ENCODE data around the gene TSPAN3.

The TSPAN3 gene

DNA sequence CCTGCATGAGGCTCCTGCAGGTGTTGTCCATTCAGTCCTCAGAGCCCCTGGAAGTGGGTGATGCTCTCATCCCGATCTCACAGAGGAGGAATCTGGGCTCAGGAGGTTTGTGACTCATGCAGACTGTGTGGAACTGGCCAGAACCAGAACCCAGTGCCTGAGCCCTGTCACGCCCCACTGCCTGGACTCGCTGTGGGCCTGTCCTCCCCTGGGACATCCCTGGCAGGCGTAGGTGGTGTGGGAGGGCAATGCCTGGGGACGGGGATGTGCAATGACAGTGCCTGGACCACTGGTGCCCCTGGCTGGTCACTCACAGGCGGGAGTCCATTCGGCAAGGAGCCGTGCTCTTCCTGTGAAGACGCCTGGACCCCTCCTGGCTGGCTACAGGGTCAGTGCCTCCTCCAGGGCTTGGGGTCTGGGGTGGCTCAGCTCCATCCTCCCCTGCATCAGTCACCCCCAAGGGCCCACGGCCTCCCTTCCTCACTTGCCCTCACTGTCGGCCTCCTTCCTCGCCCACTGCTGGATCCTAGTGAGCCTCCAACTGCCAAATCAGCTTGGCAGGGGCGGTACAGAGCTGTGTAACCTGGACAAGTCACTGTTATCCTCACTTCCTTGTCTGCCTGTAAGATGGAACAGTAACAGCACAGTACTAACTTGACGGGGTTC lies 61.1 kb downstream of the TSPAN3 start:
- no peak for DNase-seq (ENCODE audit: low read depth)

DNA sequence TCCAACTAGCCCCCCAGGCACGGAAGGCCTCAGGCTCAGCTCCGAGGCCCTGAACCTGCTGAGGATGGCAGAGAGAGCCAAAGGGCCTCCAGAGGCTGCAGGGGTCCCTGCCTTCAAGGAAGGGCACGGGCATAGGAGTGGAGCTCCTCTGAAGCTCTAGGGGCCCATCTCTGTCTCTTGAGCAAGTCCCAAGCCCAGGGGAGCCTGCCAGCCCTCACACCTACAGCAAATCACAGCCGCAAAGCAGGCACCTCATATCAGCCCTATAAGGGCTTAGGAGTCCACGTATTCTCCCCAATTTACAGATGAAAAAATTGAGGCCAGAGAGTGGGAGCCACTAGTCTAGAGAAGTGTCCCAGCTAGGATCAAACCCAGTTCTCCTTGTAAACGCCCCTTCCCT lies 61.7 kb downstream of the TSPAN3 start:
- no peak for DNase-seq (ENCODE audit: low read depth)

DNA sequence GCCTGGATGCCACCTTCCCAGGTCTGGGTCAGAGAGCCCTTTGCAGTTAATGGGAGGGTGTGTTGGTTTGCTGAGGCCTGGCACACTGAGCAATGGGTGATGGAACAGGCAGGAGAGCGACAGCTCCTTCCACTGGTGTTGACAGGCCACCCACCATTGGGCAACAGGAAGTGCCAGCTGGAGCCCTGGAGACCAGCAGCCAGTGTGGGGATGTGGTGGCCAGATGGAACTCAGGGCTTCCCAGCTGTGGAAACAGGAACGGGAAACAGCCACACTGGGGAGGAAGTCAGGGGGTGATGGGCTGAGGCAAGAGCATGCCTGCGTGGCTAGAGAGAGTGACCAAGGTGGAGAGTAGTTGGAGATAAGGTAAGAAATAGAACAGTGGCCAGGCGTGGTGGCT lies 66.7 kb downstream of the TSPAN3 start:
- DNase-seq (ENCODE audit: low read depth), result no peak

DNA sequence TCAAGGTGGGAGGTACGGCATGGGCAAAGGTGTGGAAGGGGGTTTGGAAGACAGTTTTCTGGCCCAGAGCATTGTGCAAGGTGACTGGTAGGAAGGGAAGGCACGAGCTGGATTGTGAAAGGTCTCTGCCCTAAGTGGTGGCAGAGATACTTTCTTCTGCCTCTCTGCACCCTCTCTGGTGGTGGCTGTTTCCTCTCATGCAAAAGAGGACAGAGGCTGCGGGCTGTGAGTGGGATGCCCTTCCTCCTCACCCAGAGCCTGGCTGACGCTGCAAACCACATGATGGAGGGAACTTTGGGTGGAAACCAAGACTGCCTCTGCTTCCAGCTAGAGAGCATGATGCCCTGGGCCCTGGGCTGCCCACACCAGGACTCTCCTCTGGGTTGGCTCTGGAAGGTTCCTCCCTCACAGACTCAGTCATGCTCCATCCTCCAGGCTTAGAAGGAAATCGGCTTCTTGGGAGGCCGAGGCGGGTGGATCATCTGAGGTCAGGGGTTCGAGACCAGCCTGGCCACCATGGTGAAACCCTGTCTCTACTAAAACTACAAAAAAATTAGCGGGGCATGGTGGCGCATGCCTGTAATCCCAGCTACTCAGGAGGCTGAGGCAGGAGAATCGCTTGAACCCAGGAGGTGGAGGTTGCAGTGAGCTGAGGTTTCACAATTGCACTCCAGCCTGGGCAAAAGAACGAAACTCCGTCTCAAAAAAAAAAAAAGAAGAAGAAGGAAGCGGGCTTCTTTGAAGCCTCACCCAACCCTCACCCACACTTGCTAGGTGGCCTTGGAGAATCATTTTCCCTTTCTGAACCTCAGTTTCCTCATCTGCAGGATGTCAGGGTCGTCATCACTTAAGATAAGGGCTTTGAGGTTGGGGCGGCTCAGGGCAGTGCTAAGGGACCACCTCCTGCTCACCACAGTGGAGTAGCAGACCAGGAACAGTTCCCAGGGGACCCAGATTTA lies 67.7 kb downstream of the TSPAN3 start:
- DNase-seq (ENCODE audit: low read depth), result peak; percentile 74

DNA sequence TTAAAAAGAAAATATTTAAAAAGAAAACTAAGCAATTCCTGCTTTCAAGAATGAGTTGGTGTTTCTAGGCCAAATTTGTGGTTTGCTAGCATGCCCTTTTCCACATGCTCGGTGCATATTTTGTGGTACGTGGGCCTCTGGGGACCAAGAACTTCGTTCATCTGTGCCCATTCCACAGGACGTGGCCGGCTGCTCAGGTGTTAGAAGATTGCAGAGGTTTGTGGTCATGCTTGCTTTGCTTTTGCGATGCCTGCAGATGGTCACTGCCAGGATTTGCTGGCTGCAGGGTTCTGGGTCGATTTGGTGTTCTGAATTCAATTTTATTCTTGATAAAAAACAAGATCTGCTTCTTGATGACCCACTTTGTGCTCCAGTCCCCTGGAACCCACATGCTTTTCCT lies 68.5 kb downstream of the TSPAN3 start:
- no peak for DNase-seq (ENCODE audit: low read depth)

DNA sequence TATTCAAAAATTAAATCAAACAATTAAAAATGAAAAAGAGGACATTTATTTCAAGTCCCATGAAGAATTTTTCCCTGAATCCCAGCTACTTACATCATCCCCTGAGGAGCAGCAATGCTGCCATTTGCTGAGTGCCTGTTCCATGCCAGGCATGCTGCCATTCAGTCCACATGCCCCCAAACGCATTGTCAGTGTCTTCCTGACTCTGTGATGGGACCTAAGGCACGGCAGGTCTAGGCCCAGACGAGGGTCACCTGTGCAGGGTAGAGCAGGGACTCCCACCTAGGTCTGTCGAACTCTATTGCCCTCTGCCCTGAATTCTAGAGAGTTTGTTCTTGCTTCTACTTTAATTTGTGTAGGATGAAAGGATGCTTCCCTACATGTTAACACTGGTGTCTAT lies 68.9 kb downstream of the TSPAN3 start:
- no peak for DNase-seq (ENCODE audit: low read depth)

DNA sequence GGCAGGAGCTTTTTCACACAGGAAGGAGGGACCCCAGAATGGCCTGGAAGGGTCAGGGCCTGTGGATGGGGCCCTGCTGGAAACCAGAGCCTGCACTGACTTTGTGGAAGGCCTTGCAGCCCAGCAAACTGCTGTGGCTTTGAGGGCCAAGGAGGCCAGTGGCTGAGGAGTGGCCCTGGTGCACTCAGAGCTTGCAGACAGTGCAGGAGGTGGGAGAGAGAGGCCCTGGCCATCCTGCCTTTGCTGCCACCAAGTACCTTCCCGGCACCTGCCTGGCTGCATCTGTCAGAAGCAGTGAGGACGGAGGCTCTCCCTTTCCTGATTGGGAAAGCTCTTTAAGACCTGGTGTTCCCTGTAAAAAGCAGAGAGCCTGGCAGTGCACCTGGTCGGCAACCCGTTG lies 69.6 kb downstream of the TSPAN3 start:
- DNase-seq (ENCODE audit: low read depth), result no peak

DNA sequence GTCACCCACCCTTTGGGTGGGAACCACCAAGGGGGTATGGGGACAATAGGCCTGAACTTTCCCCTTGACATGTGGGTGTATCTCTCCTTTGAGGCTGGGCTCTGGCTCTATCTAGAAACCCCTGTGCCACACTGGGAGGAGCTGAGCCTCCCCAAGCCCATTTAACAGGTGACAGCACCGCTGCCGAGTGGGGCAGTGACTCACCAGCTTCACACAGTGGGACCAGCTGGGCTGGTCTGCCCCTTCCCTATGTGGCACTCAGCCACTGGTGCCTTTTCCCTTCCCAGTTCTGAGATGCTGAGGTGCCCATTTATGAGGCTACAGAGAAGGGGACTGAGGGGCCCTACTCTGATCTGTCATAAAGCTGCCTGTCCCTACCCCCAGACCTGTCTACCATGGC lies 70.9 kb downstream of the TSPAN3 start:
- DNase-seq (ENCODE audit: low read depth), result no peak

DNA sequence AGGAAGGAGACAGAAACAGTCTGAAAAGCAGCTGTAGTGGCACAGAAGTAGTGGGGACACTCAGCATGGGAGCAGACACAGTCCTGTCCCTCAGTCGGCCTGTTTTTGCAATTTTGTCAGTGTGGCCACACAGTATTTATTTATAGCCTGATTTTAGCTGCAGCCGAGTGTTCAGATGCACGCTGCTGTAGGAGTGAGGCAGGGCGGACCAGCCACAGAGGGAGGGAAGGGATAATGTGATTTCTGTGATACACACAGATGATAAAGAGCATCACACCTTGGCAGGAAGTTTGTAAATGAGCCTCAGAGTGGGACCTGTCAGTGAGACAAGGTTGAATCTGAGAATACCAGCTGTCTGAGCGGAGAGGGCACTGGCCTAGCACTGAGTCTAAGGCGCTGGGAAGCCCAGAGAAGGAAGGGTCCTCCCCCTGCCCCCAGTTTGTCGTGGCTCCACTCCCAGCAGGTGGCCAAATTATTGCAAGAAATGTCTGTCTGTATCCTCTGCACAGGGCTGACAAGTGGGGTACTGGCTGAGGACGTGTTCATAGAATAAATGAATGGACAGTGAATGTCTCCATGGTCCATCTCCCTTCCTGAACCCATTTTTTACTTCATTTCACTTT lies 72.1 kb downstream of the TSPAN3 start:
- DNase-seq (ENCODE audit: low read depth), result no peak

DNA sequence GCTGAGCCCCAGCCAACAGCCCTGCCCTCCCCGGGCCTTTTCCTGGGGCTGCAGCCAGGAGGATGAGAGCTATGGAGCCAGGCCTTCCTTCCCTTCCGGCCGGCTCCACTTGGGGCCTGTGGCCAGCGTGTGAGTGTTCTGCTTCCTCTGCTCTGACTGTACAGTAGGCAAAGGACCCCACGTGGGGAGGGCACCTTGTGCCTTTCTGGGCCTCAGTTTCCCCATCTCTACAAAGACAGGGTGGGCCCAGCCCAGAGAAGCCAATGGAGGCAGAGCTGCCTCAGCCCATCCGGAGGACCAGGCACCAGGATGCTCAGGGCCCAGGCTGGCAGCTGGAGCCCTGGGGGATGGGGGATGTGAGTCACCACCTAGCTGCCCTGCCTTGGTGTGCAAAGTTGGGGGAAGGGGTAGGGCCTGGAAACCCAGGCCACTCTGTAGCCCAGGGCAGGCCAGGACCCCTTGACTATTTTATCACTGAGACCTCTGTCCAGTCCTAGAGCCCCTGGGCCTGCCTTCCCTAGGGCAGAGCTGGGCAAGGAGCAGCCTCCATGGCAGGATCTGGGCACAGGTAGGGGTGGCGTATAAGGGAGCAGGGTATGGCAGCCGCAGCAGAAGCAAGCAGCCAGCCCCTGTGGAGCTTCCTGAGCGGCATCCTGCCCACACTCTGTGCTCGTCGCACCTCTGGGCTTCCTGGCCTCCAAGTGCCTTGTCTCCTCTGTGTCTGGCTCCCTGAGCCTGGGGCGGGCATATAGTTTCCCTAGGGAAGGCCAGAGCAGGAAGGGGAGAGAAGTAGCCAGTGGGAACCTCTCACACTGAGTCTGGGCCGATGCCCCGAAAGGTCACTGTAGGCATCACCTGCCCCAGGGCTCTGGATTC lies 74.1 kb downstream of the TSPAN3 start:
- peak; percentile 61 for DNase-seq (ENCODE audit: low read depth)

DNA sequence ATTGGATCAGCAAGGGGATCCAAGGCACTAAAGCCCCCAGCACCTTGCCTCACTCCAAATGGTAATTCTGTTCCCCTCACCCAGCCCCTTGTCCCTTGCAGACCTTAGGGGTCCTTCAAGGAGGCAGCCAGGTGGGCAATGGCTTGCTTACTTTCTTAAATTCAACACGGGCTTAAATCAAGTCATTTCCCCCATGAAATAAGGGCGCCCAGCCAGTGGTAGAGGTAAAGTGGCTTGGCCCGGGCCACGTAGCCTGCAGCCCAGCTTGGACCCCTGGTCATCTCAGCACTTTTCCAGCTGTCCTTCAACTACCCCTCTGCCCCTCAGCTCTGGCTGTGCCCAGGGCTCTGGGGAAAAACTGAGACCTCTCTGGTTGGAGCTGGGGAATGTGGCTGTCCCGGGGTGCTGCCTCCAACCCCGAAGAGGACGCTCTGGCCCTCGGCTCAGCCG lies 74.8 kb downstream of the TSPAN3 start:
- DNase-seq (ENCODE audit: low read depth), result no peak

DNA sequence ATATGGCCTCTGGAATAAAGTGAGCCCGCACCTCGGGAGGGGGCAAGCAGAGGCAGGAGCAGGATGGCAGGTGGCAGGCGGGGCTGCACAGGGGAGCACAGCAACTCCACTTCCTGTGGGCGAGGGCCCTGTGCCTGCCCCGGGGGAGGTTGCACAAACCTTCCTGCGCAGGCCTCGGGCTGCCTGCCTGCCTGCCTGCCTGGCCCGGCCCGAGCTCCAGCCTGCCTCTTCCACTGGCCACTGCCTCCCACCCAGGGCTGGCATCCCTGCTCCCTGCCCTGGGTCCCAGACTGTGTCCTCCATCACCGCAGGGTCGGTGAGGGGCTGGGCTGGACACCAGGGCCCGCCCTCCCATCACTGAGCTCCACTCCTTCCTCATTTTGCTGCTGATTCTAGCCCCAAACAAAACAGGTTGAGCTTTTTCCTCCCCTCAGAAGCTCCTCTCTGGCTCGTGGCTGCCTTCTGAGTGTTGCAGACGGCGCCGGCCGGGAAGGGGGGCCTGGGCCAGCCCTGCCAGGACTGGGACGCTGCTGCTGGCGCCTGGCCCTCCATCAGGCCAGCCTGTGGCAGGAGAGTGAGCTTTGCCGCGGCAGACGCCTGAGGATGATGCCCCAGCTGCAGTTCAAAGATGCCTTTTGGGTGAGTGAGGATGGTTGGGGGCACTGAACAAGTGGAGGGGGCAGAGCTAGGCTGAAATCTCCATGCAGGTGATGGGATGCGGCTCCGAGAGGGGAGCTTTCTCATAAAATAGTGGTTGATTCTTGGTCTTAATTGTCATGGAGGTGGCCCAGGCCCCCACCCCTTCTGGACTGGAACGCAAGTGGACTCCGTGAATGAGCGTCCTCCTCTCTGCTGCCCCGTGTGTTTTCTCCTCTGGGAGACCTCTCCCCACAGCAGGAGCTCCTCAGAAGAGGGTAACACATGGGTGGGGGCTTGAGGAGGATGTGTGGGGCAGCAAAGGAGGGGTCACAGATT lies 75.7 kb downstream of the TSPAN3 start, which contains the start of gene PSTPIP1:
TSS of gene PSTPIP1 (plus strand) at position 156 of the 975 bp plus-strand sequence. CDS start at position 604, 448 bp downstream.
- DNase-seq (ENCODE audit: low read depth), result peak; percentile 65

DNA sequence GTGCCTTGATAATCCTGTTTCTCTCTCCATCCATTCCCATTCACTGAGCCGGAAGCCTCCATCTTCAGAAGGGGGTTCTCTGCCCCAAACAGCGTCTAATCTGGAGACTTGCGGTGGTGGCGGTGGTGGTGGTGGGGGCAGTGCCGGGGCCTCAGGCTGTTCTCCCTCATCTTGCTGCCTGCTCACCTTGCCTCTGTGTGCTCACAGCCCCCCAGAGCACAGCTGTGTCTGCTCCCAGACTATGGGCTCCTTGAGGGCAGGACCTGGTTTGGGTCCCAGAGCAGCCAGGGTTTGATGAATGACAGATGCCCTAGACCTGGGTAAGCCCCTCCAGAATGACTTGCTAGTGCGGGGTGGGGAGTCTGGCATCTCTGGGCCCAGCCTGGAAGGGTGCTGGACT lies 76.4 kb downstream of the TSPAN3 start:
- DNase-seq (ENCODE audit: low read depth), result no peak

DNA sequence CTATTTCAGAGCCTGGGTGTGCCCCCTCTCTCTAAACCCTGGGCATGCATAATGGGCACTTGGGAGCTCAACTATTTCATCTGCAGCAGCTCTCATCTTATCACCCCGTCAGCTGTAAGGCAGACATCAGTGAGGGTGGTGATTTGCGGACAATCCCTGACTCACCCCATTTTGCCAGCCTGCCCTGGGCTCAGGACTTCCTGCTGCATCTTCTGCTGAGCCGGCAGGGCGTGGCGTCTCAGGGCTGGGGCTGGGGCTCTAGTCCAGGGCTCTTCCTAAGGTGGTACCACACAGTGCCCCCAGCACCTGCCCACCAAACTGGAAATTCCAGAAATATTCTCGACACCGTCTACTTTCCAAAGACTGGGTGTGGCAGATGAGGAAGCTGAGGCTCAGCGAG lies 76.9 kb downstream of the TSPAN3 start:
- DNase-seq (ENCODE audit: low read depth), result peak; percentile 65

DNA sequence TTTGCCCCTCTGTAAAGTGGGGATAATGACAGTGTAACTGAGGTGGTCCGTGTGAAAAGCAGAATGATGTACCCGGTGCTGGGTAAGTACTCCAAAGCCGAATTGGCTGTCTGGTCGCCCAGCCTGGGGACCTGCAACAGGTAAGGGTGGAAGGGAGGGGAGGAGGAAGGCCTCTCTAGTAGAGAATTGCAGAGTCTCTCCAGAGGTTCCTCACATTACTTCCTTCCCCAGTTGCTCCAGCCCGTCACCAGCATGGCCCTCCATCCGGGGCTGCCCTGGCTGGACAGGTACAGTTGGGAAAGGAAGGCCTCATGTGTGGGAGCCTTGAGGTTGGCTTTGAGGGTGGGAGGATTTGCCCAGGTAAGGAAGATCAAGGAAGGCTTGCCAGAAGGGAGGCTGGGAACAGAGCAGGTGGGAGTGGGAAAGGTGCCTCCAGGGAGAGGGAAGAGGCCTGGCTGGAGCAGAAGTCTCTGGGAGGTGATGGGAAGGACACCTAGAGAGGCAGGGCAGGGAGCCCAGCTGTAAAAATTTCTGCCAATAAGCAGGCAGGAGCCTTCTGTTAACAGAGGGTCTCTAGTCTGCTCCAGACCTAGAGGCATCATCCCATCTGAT lies 77.7 kb downstream of the TSPAN3 start:
- no peak for DNase-seq (ENCODE audit: low read depth)

DNA sequence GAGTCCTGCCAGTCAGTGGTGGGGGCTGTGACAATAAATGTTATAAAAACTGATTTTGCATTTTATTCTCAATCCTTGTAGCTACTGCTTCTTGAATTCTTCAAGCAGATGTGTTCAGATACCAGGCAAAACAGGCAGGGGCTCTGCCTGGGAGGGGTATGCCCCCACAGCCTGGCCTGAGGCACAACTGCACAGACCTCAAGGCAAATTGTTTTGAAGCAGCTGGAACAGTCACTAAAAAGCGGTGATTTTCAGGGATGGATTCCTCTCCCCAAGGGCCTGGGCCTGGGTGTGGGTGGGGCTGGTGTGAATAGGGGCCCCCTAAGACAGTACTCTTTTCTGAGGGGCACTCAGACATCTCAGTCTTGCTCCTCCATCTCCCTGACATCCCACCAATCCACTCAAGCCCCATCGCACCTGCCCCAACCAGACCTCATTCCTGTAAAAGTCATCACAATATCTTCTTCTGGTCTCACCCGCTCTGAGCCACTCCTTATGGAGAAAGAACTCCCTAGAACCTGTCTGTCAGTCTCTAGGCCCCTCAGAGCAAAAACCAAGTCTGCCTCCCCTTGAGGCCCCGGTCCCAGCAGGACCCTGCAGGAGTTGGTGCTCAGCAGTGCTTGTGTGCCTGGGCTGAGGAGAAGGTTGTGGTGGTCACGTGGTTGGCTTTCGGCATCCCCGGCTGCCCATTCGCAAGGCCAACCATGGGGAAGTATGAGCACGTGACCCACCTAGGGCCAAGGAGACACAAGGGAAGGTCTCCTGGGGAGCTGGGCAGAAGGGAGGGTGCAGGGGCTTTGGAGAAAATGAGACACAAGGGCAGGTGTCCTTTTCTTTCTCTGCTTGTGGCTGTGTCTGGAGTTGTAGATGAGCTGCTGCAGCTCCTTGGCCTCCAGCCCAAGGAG lies 78.9 kb downstream of the TSPAN3 start:
- no peak for DNase-seq (ENCODE audit: low read depth)
